HG02763 (cell line): ENCODE results near the gene HABP2.
A peak's percentile ranks its signal among the peaks of the same experiment; 100 is the strongest.

Experiments
- ATAC-seq: cut with Tn5 transposase; IDR thresholded peaks from one replicate; pipeline ENCODE4 v1.9.1; 2021; ENCODE audit warnings: mild to moderate bottlenecking, moderate library complexity; ENCODE audit not compliant: unreplicated experiment

HABP2 gene

GRCh38 chr10:113554214-113554613, 1.4 kb downstream of the HABP2 start:
- no peak for ATAC-seq

- no peak for ATAC-seq
Observed at GRCh38 chr10:113555245-113555644, 2.4 kb downstream of the HABP2 start.

- no peak for ATAC-seq
Observed at GRCh38 chr10:113555751-113556150, 2.9 kb downstream of the HABP2 start.

DNA sequence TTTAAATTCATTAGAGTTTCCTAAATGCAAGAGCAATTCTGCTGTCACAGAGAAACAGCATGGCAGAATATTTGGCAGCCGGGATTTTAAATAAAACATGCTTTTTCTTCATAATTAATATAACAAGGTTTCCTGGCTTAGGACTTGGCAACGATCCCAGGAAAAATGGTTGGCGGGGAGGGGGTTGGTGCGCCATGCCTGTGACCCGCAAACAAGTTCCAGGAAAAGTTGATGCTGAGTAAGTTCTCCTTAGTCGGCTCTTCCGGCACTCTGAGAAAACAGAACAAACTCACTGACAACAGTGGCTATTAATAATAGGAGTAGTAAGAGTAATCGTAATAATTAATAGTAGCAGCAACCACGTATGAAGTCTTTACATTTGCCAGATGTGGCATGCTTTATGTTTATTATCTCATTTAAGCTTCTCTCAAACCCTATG, 4.6 kb downstream of the HABP2 start:
- ATAC-seq: no peak

- no peak for ATAC-seq
Observed at GRCh38 chr10:113557903-113558321, 5.1 kb downstream of the HABP2 start.

DNA sequence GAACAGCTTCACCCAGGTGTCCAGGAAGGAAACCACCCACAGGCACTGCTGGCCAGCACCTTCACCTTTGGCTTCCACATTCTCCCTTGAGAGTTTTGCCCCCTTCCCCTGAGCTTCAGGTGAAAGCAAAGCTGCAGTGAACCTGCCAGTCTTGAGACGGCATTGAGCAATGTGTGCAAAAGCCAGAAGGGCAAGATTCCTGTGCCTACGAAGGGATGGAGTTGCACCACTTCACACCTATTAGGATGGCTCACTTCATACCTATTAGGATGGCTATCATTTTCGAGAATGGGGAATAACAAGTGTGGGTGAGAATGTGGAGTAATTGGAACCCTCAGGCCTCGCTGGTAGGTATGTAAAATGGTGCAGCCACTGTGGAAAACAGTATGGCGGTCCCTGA, 7.2 kb downstream of the HABP2 start:
- ATAC-seq: no peak

DNA sequence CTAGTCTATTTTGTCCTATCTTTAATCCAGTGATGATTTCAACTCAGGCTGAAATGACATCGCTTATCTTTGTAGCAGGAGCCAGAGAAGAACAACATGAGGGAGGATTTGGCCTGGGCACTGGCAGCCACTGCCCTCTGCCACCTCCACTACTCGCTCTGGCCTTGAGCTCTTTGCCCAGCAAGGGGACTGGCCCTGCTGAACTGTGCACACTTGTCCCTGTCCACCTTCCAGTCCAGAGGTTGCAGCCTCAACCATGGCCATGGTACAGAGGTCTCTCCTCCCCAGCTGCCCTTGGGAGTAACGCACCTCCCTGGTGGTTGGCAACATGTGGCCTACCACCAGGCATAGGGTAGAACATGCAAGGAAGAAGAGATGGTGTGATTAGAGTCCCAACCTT, 8.4 kb downstream of the HABP2 start:
- ATAC-seq: no peak

DNA sequence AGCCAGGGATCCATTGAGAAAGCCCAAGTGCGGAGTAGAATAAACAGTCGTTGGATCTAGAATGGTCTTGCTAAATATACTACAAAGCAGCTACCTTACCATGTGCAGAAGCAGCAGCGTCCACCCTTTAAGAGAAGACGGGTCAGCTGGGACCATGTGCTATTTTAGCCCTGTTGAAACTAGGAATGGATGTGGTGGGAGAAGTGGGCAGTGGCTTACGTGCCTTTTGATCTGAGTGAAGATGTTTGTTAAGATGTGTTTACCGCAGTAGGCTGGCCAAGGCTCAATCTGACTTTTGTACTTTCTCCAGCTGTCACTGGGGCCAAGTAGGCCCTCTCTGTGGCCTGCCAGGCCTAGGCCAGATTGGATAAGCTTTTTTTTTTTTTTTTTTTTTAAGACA, 9.2 kb downstream of the HABP2 start:
- no peak for ATAC-seq

- no peak for ATAC-seq
Observed at GRCh38 chr10:113562704-113563103, 9.9 kb downstream of the HABP2 start.

GRCh38 chr10:113563306-113564088, 10.6 kb downstream of the HABP2 start:
- ATAC-seq: peak; percentile 89

- no peak for ATAC-seq
Observed at GRCh38 chr10:113565364-113565763, 12.5 kb downstream of the HABP2 start.

- no peak for ATAC-seq
Observed at GRCh38 chr10:113566888-113567287, 14.0 kb downstream of the HABP2 start.

DNA sequence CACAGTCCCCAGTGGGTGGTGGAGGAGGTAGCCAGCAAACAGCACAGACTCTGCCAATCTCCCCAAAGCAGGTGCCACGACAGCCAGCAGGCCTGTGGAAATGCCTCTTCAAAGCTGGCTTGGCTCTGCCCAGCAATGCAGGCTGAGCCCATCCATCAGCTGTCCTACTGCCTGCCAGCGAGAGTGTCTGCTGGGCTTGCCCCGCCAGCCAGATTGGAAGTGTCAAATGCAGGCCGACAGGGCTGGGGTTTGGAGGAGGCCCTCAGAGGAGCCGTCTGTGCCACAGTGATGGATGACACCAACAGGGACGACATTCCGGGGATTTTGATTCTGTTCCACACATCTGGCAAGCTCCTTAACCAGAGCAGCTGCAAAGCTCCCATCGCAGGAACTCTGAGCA, 16.7 kb downstream of the HABP2 start:
- no peak for ATAC-seq

DNA sequence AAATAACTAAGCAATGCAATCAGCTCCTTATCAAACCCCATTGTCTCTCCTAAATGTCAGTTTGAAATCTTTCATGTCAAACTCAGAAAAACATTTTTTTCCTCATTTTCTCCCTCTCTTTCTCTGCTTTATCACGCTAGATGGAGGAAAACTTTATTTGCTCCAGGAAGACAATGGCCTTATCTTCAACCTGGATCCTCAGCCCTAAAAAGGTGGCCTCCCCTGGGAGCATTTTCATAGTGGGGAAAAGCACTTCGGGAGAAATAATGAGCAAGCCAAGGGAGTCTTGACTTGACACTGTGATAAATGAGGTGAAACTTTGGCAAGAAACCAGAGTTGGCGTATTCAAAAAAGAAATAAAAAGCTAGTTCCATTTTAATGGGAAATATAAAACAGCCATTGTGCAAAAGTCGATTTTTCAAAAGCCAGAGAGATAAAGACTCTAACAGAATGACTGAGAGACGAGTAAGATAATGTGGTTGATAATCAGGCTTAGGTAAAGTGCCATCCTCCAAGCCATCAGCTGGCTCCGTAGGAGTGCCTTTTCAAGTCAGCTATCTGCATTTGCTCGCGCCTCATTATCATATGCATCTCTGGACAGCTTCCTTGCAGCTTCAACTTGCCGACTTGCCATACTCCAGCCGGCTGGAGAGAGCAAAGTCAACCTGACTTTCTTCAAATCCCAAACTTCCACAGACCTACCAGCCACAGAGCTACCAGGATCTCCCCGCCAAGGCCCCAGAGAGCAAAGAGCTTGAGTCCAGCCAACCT, 19.9 kb downstream of the HABP2 start:
- ATAC-seq: no peak

DNA sequence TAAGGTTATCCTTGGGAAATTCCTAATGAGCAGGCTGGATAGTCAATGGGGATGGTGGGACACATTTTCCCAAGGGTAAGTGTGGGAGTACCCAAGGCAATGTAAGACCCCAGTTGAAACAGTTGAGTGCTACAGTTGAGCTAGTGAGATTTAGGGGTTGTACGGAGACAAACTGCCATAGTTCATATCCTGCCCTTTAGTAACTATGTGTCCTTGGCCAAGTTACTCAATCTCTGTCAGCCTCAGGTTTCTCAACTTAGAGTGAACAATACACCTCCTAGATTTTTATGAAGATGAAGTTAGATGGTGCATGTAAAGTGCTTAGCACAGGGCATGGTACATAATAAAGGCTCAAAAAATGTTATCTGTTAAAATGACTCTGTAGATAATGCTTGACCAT, 20.5 kb downstream of the HABP2 start:
- ATAC-seq: no peak

DNA sequence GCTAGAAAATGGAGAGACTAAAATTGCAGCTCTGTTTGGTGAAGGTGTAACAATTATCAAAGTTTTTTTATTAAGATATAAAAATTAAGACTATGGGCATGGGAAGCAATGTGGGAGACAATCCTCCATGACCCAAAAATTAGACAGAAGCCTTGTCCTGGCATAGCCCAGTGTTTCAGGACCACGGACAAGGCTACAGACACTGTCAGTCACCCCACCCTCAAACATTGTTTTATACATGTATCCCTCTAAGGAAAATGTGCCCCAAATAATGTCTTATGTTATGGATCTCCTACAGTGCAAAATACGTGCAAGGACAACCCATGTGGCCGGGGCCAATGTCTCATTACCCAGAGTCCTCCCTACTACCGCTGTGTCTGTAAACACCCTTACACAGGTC, 24.0 kb downstream of the HABP2 start:
- ATAC-seq: no peak

DNA sequence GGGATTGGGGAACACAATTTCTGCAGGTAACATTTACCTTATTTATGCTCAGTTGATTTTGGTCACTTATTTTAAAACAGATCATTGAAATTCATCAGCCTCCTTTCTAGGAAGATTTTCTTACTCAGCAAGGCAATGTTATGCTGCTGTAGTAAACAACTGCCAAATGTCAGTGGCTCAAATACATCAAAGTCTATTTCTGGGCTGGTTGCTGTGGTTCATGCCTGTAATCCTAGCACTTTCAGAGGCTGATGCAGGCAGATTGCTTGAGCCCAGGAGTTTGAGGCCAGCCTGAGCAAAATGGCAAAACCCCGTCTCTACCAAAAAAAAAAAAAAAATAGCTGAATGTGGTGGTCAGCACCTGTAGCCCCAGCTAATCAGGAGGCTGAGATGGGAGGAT, 25.9 kb downstream of the HABP2 start:
- no peak for ATAC-seq

- ATAC-seq: no peak
Observed at GRCh38 chr10:113581092-113581491, 28.2 kb downstream of the HABP2 start.

- no peak for ATAC-seq
Observed at GRCh38 chr10:113583571-113583970, 30.7 kb downstream of the HABP2 start.

- ATAC-seq: no peak
Observed at GRCh38 chr10:113585949-113586348, 33.1 kb downstream of the HABP2 start.

- no peak for ATAC-seq
Observed at GRCh38 chr10:113589201-113589770, 36.4 kb downstream of the HABP2 start.

DNA sequence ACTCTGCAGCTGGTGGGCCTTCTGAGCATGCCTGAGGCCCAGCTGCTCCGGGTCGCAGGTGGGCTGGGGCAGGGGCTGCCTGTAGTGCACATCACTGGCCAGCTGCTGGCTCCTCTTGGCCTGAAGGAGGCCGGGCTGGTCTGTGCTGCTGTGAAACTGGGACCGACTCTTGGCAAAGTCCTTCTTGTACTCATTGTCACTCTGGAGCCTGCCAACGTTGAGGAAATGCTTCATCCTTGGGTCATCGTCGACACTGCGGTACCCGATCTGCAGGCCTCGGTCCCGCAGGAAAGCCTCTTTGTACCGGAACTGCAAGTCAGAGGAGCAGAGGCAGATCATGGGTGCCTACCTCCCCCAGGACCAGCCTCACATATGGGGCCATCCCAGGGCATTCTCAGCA, 37.7 kb downstream of the HABP2 start:
- ATAC-seq: no peak
